ENCODE measurements around the gene TMEM130. TPM values are rescaled to one million over a fixed set of nuclear protein-coding genes. Genes with fewer than 3 reads are reported as not detected.

Gene TMEM130, protein sequence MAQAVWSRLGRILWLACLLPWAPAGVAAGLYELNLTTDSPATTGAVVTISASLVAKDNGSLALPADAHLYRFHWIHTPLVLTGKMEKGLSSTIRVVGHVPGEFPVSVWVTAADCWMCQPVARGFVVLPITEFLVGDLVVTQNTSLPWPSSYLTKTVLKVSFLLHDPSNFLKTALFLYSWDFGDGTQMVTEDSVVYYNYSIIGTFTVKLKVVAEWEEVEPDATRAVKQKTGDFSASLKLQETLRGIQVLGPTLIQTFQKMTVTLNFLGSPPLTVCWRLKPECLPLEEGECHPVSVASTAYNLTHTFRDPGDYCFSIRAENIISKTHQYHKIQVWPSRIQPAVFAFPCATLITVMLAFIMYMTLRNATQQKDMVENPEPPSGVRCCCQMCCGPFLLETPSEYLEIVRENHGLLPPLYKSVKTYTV
- 1 to 10 TPM in 1 of 2 donors, under 1 TPM in 1; 0.62 to 1.6 TPM for total RNA-seq
- long read RNA-seq, donor 1, partial matches to known transcripts = 0 of 1 reads
- long read RNA-seq, donor 1, other reads (novel, unspliced or antisense) = 0 of 1 reads
- long read RNA-seq, donor 2, partial matches to known transcripts = 1 of 1 reads
- long read RNA-seq, donor 2, other reads (novel, unspliced or antisense) = 0 of 1 reads

- DNase-seq (ENCODE audit: low spot score) = peak; percentile 74
- intact Hi-C loops (cut with DNase I) = loop anchor here in 1 of 2 donors (2.0 kb wide), 1 partner anchor 43 kb away; no protein-coding TSS in a partner anchor
These were observed at the start of gene TMEM130 for GRCh38 chr7:98869597-98870120. TMEM130 (minus strand) TSS chr7:98870014; CDS start chr7:98869861, 153 bp downstream.

DNA sequence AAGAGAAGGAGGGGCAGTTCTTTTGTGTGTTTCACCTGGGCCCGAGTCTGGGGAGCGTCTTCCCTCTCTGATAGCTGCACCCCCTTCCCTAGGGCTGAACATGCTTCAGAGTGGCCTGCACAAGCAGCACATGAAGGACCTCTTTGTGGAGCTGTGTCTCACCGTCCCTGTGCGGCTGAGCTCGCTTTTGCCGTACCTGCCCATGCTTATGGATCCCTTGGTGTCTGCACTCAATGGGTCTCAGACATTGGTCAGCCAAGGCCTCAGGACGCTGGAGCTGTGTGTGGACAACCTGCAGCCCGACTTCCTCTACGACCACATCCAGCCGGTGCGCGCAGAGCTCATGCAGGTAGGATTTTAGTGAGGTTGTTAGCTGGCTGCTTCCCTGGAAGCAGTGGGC lies 47.5 kb upstream of the TMEM130 start:
- intact Hi-C loops (cut with DNase I) = no loop called here
- DNase-seq (ENCODE audit: low spot score) = no peak

DNA sequence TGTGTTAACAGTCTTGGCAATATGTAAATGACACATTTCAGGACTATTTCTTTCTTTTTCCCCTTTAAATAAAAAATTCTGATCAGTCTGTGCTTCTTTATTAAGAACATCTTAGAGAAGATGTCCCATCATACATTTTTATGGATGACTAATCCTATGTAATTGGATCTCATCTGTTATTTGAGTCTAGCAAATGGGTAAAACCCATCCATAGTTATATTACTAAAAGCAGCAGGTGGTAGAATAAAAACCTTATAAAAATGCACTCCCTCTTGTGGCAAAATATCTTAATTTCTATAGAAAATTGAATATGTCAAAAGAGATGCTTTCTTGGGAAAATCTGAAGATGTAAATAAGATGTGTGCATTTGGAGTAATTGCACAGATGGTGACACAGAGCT lies 43.8 kb upstream of the TMEM130 start:
- intact Hi-C loops (cut with DNase I) = no loop called here
- DNase-seq (ENCODE audit: low spot score) = no peak

- DNase-seq (ENCODE audit: low spot score) = no peak
These were observed 43.2 kb upstream of the TMEM130 start for GRCh38 chr7:98913026-98913425.

GRCh38 chr7:98911916-98912315 lies 42.1 kb upstream of the TMEM130 start:
- intact Hi-C loops (cut with DNase I) = no loop called here
- DNase-seq (ENCODE audit: low spot score) = no peak

More at GRCh38 chr7:98913026-98913425, 43.2 kb upstream of the TMEM130 start:
- intact Hi-C loops (cut with DNase I) = no loop called here

DNA sequence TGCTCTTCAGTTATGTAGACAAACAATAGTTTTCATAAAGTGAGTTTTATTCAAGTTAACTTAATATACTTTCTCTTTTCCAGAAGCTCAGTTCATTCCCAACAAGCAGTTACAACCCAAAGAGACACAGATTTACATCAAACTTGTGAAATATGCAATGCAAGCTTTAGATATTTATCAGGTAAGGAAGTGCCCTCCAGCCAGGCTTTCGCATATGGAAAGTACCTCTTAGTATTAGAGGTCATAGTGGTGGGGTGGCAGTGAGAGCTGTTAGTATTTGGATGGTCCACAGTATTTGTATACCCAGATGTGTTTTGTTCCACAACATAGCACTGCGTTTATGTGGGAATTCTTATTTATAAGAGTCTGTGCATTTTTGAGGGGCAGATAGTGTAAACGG lies 40.6 kb upstream of the TMEM130 start:
- intact Hi-C loops (cut with DNase I) = no loop called here
- DNase-seq (ENCODE audit: low spot score) = no peak

GRCh38 chr7:98909487-98909886 lies 39.7 kb upstream of the TMEM130 start:
- intact Hi-C loops (cut with DNase I) = no loop called here
- no peak for DNase-seq (ENCODE audit: low spot score)

DNA sequence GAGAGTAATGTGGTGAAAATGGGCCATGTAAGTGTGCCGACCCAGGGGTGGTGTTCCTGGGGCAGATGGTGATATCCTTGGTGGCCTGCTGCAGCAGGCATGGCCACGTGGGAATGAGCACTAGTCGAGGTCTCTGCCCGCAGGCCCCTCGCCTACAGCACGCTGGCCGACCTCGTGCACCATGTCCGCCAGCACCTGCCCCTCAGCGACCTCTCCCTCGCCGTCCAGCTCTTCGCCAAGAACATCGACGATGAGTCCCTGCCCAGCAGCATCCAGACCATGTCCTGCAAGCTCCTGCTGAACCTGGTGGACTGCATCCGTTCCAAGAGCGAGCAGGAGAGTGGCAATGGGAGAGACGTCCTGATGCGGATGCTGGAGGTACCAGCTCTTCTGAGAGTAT lies 38.8 kb upstream of the TMEM130 start:
- no peak for DNase-seq (ENCODE audit: low spot score)
- intact Hi-C loops (cut with DNase I) = no loop called here

- DNase-seq (ENCODE audit: low spot score) = no peak
These were observed 37.8 kb upstream of the TMEM130 start for GRCh38 chr7:98907570-98907969.

GRCh38 chr7:98903246-98903645 lies 33.4 kb upstream of the TMEM130 start:
- no peak for DNase-seq (ENCODE audit: low spot score)
- intact Hi-C loops (cut with DNase I) = no loop called here

More at GRCh38 chr7:98907570-98907969, 37.8 kb upstream of the TMEM130 start:
- intact Hi-C loops (cut with DNase I) = no loop called here

DNA sequence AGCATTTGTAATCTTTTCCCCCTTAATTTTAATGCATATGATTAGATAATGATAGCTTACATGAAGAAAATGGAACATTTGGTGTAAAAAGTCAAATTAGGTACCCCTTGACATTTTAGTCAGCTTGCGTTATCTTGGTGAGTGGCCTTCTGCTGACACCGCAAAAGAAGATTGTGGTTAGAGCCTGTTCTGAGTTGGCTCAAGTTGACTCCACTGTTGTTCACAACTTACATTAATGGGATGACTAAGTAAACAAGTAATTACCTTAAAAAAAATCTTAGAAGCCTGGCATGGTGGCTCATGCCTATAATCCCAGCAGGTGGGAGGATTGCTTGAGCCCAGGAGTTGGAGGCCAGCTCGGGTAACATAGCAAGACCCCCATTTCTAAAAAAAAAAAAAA lies 32.7 kb upstream of the TMEM130 start:
- no peak for DNase-seq (ENCODE audit: low spot score)
- intact Hi-C loops (cut with DNase I) = no loop called here

DNA sequence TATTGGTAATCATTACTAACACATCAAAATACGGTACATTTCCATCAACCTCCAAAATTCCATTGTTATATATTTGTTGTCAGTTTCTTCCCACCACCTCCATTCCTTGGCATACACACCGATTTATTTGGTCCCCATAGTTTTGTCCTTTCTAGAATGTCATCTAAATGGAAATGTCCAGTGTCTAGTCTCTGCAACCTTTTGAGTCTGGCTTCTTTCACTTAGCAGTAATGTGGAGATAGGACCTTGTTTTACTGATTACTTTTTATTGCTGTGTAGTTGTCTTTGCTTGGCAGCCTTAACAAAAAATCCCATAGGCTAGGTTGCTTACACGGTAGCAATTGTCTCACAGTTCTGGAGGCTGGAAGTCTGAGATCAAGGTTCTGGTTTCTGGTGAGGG lies 31.0 kb upstream of the TMEM130 start:
- intact Hi-C loops (cut with DNase I) = no loop called here
- DNase-seq (ENCODE audit: low spot score) = no peak

DNA sequence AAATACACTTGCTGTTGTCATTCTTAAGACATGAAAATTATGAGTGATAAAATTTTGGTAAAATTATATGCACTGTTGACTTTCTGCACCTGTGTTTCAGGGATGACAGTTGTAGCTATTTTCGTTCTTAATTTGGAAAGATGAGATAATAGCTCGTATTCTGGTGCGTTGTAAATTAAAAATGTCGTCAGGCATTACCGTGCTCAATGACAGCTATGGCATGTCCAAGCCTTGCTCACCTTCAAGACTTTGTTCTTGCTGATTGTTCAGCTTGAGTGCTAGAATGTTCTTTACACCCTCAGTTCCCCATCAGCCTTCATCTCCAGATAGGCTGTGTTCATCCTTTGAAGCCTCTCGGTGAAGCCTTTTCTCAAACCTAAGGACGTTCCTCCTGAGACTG lies 30.0 kb upstream of the TMEM130 start:
- intact Hi-C loops (cut with DNase I) = no loop called here
- DNase-seq (ENCODE audit: low spot score) = no peak

DNA sequence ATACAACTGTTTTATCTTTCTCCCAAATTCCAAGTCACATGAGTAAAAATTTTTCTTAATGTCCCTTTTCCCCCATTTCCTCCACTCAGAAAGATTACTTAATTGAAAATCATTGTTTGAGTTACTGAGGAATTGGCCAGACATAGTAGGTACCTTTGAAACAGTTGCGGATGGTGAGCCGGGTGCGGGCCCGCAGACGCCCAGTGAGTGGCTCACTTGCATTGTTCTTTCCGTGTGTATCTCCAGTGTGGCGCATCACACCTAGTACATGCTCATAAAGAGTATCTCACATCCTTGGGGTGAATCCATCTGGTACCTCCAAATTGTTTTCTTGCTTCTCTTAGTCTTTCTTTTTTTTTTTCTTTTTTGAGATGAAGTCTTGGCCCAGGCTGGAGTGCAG lies 22.8 kb upstream of the TMEM130 start:
- intact Hi-C loops (cut with DNase I) = no loop called here
- DNase-seq (ENCODE audit: low spot score) = no peak

DNA sequence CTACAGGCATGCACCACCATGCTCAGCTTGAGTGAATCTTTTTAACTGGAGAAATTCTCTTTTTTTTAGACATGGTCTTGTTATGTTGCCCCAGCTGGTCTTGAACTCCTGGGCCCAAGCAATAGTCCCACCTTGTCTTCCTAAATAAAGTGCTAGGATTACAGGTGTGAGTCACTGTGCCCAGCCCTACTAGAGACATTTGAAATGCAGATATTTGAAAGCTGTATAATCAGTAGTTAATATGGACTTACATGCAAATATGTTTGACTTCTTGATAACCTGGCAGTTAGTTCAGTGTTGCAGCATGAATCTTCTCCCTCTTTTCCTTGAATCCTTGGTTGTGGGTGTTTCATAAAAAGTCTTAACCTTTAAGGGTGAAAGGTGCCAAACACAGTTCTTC lies 17.2 kb upstream of the TMEM130 start:
- intact Hi-C loops (cut with DNase I) = no loop called here
- DNase-seq (ENCODE audit: low spot score) = no peak

DNA sequence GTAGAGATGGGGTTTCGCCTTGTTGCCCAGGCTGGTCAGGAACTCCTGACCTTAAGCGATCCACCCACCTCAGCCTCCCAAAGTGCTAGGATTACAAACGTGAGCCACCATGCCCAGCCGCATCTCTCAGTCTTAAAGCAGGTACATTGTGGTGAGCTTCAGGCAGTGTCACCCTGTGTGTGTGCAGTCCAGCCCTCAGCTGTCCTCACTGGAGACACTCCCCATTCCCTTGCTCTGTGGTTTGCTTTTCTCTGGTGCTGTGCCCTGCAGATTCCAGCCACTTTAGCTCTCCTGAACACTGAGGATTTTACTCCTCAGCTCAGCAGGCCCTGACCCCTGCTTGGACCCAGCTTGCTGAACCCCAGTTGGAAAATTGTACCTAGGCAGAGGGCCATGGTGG lies 14.6 kb upstream of the TMEM130 start:
- intact Hi-C loops (cut with DNase I) = no loop called here
- DNase-seq (ENCODE audit: low spot score) = peak; percentile 40

DNA sequence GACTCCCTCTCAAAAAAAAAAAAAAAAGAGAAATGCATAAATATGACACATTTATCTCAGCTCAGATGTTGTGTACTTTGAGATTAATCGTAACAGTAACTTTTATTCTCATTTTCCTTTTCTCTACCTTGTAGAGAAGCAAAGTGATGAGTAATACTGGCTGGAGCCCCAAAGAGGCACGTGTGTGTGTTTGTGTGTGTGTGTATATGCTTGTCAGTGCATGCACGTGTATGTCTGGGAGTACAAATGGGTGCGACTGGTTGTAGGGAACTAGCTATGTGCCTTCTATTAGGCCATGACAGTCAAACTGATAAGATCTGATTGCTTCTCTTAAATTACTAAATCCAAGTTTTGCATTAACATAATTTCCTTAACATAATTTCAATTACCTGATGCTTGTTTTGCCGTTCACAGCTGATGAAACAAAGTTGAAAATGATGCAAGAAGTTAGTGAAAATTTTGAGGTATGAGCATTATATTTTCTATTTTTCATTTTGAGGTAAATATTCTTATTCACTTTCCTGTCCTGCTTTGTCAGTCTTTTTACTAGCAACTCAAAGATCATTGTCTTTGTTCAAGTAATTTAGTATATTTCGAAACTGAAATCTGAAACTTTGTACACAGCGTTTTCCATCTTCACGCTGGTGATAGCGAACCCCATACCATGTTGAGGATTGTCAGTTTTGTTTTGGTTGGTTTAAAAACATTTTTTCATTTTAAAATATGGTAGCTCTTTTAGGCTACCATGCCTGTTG lies 11.9 kb upstream of the TMEM130 start:
- intact Hi-C loops (cut with DNase I) = no loop called here
- DNase-seq (ENCODE audit: low spot score) = no peak

DNA sequence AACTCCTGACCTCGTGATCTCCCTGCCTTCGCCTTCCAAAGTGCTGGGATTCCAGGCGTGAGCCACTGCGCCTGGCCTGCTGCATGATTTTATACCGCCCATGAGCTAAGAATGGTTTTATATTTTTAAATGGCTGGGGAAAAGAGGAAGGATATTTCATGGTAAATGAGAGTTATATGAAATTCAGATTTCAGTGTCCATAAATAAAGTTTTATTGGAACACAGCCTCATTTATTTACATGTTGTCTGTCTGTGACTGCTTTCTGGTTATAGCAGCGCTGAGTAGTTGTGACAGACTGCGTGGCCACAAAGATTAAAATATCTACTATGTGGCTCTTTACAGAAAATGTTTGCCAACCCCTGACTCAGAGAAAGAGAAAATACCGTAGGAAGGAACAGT lies 10.7 kb upstream of the TMEM130 start:
- intact Hi-C loops (cut with DNase I) = no loop called here
- no peak for DNase-seq (ENCODE audit: low spot score)

- DNase-seq (ENCODE audit: low spot score) = no peak
- intact Hi-C loops (cut with DNase I) = loop anchor here in 1 of 2 donors (5.0 kb wide), 1 partner anchor 123 kb away; no protein-coding TSS in a partner anchor
These were observed 10.1 kb upstream of the TMEM130 start for GRCh38 chr7:98879979-98880315.

Data from posterior vena cava (tissue), 2 donors.